Vagina (tissue), 2 donors: ENCODE data around the gene GALNTL6.

Experiments
- POLR2AphosphoS5 ChIP-seq, 2 donors: sonication (generic); formaldehyde crosslinking; IDR thresholded peaks; one replicate each; pipeline ENCODE4 v1.9.0; 2017; ENCODE audit warnings: antibody characterized with exemption in 2 of 2, mild to moderate bottlenecking in 2 of 2, low read depth in 1 of 2; ENCODE audit not compliant: insufficient read depth in 1 of 2
- TF ChIP-seq, protein P1 (sequence below), 3 experiments: fragments of 450-650 bp in 2 of 3; fragments of 200-600 bp in 1 of 3; sonication (generic) in 1 of 3; IDR thresholded peaks; one replicate each; pipeline ENCODE4 v1.5.1; 2017 to 2019; ENCODE audit warnings: antibody characterized with exemption in 3 of 3, mild to moderate bottlenecking in 2 of 3, moderate library complexity in 2 of 3

DNA sequence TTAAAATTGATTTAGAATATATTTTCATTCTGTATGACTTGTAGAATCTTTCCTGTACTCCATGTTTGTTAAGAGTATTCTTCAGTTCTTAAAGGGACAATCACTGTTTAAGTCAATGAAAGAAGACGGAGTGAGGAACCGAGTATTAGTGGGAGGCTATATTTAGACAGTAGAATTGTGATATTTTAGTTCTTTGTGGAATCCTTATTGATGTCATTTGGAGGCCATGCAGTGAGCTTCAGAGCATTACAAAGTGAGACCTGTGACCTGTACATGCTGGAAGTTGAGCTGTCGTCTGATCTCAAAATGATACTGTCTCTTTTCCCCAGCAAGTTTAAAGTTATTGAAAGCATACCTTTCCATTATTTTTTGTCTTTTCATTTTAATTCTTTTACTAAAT, 394.7 kb downstream of the GALNTL6 start:
- no peak for TF ChIP-seq POLR2AphosphoS5 (IDR thresholded peaks at IDR 0.05; ENCODE audit: insufficient read depth in 1 of 2, low read depth in 1 of 2)
- TF ChIP-seq, protein P1, sequence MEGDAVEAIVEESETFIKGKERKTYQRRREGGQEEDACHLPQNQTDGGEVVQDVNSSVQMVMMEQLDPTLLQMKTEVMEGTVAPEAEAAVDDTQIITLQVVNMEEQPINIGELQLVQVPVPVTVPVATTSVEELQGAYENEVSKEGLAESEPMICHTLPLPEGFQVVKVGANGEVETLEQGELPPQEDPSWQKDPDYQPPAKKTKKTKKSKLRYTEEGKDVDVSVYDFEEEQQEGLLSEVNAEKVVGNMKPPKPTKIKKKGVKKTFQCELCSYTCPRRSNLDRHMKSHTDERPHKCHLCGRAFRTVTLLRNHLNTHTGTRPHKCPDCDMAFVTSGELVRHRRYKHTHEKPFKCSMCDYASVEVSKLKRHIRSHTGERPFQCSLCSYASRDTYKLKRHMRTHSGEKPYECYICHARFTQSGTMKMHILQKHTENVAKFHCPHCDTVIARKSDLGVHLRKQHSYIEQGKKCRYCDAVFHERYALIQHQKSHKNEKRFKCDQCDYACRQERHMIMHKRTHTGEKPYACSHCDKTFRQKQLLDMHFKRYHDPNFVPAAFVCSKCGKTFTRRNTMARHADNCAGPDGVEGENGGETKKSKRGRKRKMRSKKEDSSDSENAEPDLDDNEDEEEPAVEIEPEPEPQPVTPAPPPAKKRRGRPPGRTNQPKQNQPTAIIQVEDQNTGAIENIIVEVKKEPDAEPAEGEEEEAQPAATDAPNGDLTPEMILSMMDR (IDR thresholded peaks at IDR 0.05): no peak
